OCI-LY7 (cell line): ENCODE results near the gene EDNRB. TPM values are rescaled to one million over a fixed set of nuclear protein-coding genes. Genes with fewer than 3 reads are reported as not detected.

Source experiments
- BruUV-seq: library from RNA; stranded (reverse); fragments of 400-500 nt; replicated peaks from 2 replicates; lab custom pipeline; 2021; lab: Mats Ljungman, UMichigan
- CTCF ChIA-PET: fragments of 300-600 bp; sonication (Branson Sonifier 250); formaldehyde crosslinking; loops from one replicate; lab custom pipeline; 2022; ENCODE audit warnings: antibody characterized with exemption; ENCODE audit not compliant: unreplicated experiment; lab: Charles Lee
- POLR2A ChIA-PET: fragments of 300-600 bp; sonication (Branson Sonifier 250); formaldehyde crosslinking; loops from one replicate; lab custom pipeline; 2022; ENCODE audit warnings: antibody characterized with exemption; lab: Charles Lee
- DNase-seq: peaks from one replicate; pipeline ENCODE4 v3.0.0-alpha.2; 2015; ENCODE audit warnings: low spot score
- H2AFZ ChIP-seq: fragments of 200-600 bp; sonication (generic), shearing (Covaris generic); 2 replicates; pipeline ENCODE4 v1.6.1; 2014; ENCODE audit warnings: mild to moderate bottlenecking, antibody characterized with exemption, low read length, moderate library complexity
- H3K27ac ChIP-seq: fragments of 200-600 bp; sonication (generic); 2 replicates; pipeline ENCODE4 v1.5.1; 2014; ENCODE audit warnings: mixed run types, low read depth, mild to moderate bottlenecking, moderate library complexity, low read length, inconsistent platforms; ENCODE audit not compliant: poor library complexity, severe bottlenecking
- H3K36me3 ChIP-seq: fragments of 200-600 bp; sonication (generic); 2 replicates; pipeline ENCODE4 v1.6.1; 2014; ENCODE audit warnings: mild to moderate bottlenecking, antibody characterized with exemption, low read length, moderate library complexity, mixed read lengths; ENCODE audit not compliant: insufficient read depth
- H3K4me1 ChIP-seq: fragments of 200-600 bp; sonication (generic); 2 replicates; pipeline ENCODE4 v1.5.1; 2014; ENCODE audit warnings: mild to moderate bottlenecking, low read length; ENCODE audit not compliant: insufficient read depth, poor library complexity, severe bottlenecking
- H3K4me2 ChIP-seq: fragments of 200-600 bp; sonication (generic); 2 replicates; pipeline ENCODE4 v1.6.1; 2014; ENCODE audit warnings: mild to moderate bottlenecking, low read length
- H3K4me3 ChIP-seq: fragments of 200-600 bp; sonication (generic); 2 replicates; pipeline ENCODE4 v1.5.1; 2014; ENCODE audit warnings: mild to moderate bottlenecking, low read depth, low read length; ENCODE audit not compliant: poor library complexity, severe bottlenecking
- H3K79me2 ChIP-seq: fragments of 200-600 bp; sonication (generic); 2 replicates; pipeline ENCODE4 v1.6.1; 2016; ENCODE audit warnings: low read depth, mild to moderate bottlenecking, low read length, moderate library complexity, mixed read lengths; ENCODE audit not compliant: insufficient read depth
- H3K9me2 ChIP-seq: fragments of 200-600 bp; sonication (generic); 2 replicates; pipeline ENCODE4 v1.6.1; 2016; ENCODE audit warnings: mild to moderate bottlenecking, low read length, mixed read lengths; ENCODE audit not compliant: insufficient read depth
- H3K9me3 ChIP-seq: fragments of 200-600 bp; sonication (generic); 2 replicates; pipeline ENCODE4 v1.6.1; 2014; ENCODE audit warnings: mild to moderate bottlenecking, mixed run types, low read length, mixed read lengths
- H4K20me1 ChIP-seq: fragments of 200-600 bp; sonication (generic); 2 replicates; pipeline ENCODE4 v1.6.1; 2014; ENCODE audit warnings: mild to moderate bottlenecking, antibody characterized with exemption, low read length, moderate library complexity, mixed read lengths; ENCODE audit not compliant: insufficient read depth
- CTCF ChIP-seq: fragments of 200-600 bp; sonication (generic); conservative IDR thresholded peaks from 2 replicates; pipeline ENCODE4 v1.5.1; 2014; ENCODE audit warnings: mild to moderate bottlenecking, antibody characterized with exemption, low read length, moderate library complexity, mixed read lengths
- EZH2phosphoT487 ChIP-seq: fragments of 200-600 bp; sonication (generic); IDR thresholded peaks from 2 replicates; pipeline ENCODE4 v1.6.1; 2018; ENCODE audit warnings: low read depth, borderline replicate concordance, mild to moderate bottlenecking, mixed run types, antibody characterized with exemption, low read length, moderate library complexity, mixed read lengths
- intact Hi-C: fragments of 100-400 bp; cut with micrococcal nuclease; formaldehyde crosslinking; loops from one replicate; pipeline ENCODE4 v1.10.0; 2022; ENCODE audit not compliant: unreplicated experiment
- total RNA-seq, 2 experiments: library from RNA; depleted of rRNA in 1 of 2; stranded (reverse); fragments of >200 nt in 1 of 2; shearing (Covaris generic) in 1 of 2; gene quantifications; 2 replicates each; pipeline ENCODE4 v1.2.3, GENCODE V29; 2014 to 2022

Gene EDNRB
- total RNA-seq, 2 experiments from 2014 or later, result not detected

GRCh38 chr13:77866971-77867370 is 51.7 kb downstream of the EDNRB start:
- H3K4me3 ChIP-seq, result no peak overlapping the region
- no peaks in the 10 kb centered on the region for H3K9me3 ChIP-seq
- H3K36me3 ChIP-seq, result no peaks in the 10 kb centered on the region
- POLR2A ChIA-PET, result interaction anchor here (0.6 kb wide), 2 partner anchors 50 to 762 kb away, joined by 3 read pairs; no protein-coding TSS in a partner anchor
- H3K4me2 ChIP-seq, result no peak overlapping the region
- no peak overlapping the region for H2AFZ ChIP-seq
- CTCF ChIA-PET, result no interaction called here
- no peaks in the 10 kb centered on the region for H3K4me1 ChIP-seq
- intact Hi-C loops, result no loop called here
- no peaks in the 10 kb centered on the region for H3K9me2 ChIP-seq
- H3K27ac ChIP-seq, result no peak overlapping the region
- no peaks in the 10 kb centered on the region for H4K20me1 ChIP-seq
- no TSS peak for BruUV-seq
- no peak for DNase-seq
- no peaks in the 10 kb centered on the region for H3K79me2 ChIP-seq
- TF ChIP-seq CTCF (no peak), EZH2phosphoT487 (no peak)

GRCh38 chr13:77865622-77866021 is 53.0 kb downstream of the EDNRB start:
- Histone ChIP-seq H2AFZ (no peak overlapping the region), H3K79me2 (no peaks in the 10 kb centered on the region), H3K4me3 (no peak overlapping the region), H3K4me2 (no peak overlapping the region), H3K27ac (no peak overlapping the region), H4K20me1 (no peaks in the 10 kb centered on the region), H3K36me3 (no peaks in the 10 kb centered on the region), H3K9me3 (no peaks in the 10 kb centered on the region), H3K9me2 (no peaks in the 10 kb centered on the region), H3K4me1 (no peaks in the 10 kb centered on the region)
- CTCF ChIA-PET, result no interaction called here
- POLR2A ChIA-PET, result no interaction called here
- no TSS peak for BruUV-seq
- TF ChIP-seq CTCF (no peak), EZH2phosphoT487 (no peak)
- intact Hi-C loops, result no loop called here
- no peak for DNase-seq

- Histone ChIP-seq H3K4me3 (no peak overlapping the region), H3K36me3 (no peaks in the 10 kb centered on the region), H3K9me2 (no peaks in the 10 kb centered on the region), H2AFZ (no peak overlapping the region), H3K4me2 (no peak overlapping the region), H4K20me1 (no peaks in the 10 kb centered on the region), H3K9me3 (no peaks in the 10 kb centered on the region), H3K27ac (no peak overlapping the region), H3K79me2 (no peaks in the 10 kb centered on the region), H3K4me1 (no peaks in the 10 kb centered on the region)
- ChIA-PET POLR2A (interaction anchor here (0.9 kb wide), 1 partner anchor 18 kb away, joined by 3 read pairs; no protein-coding TSS in a partner anchor), CTCF (no interaction called here)
- DNase-seq, result no peak
- TF ChIP-seq CTCF, result no peak
- no peak for TF ChIP-seq EZH2phosphoT487
- intact Hi-C loops, result no loop called here
- no TSS peak for BruUV-seq
These were observed 55.5 kb downstream of the EDNRB start for GRCh38 chr13:77863144-77863543.
